Natural killer cell (primary cell): ENCODE results near the gene TMEM120B. TPM values are rescaled to one million over a fixed set of nuclear protein-coding genes. Genes with fewer than 3 reads are reported as not detected.

Source experiments
- ATAC-seq, 3 donors: fragments of 150-1000 bp in 2 of 3; fragments of 200-7000 bp in 1 of 3; cut with Tn5 transposase; 1 replicate in 1 of 3; 2 replicates in 2 of 3; pipeline ENCODE4 v1.10.0; 2021; ENCODE audit warnings: mild to moderate bottlenecking in 2 of 3, moderate library complexity in 2 of 3
- DNase-seq, 2 donors: peaks; one replicate each; pipeline versions ENCODE4 v3.0.0 to v3.0.0-alpha.2; 2013 to 2021; ENCODE audit warnings: mixed read lengths in 1 of 2
- H3K27ac ChIP-seq: one replicate; pipeline ENCODE4 v1.5.1; 2013; ENCODE audit warnings: mild to moderate bottlenecking, low read length
- H3K27me3 ChIP-seq: one replicate; pipeline ENCODE4 v1.6.1; 2013; ENCODE audit warnings: low read length; ENCODE audit not compliant: control insufficient read depth, insufficient read depth
- H3K36me3 ChIP-seq: one replicate; pipeline ENCODE4 v1.6.1; 2013; ENCODE audit warnings: low read length; ENCODE audit not compliant: control insufficient read depth, insufficient read depth
- H3K4me1 ChIP-seq: one replicate; pipeline ENCODE4 v1.6.1; 2013; ENCODE audit warnings: low read length; ENCODE audit not compliant: control insufficient read depth, insufficient read depth
- H3K4me3 ChIP-seq: one replicate; pipeline ENCODE4 v1.5.1; 2013; ENCODE audit warnings: low read length
- H3K9me3 ChIP-seq: one replicate; pipeline ENCODE4 v1.6.1; 2013; ENCODE audit warnings: low read length; ENCODE audit not compliant: control insufficient read depth, insufficient read depth
- H3K27ac Mint-ChIP-seq, 2 donors: one replicate each; pipeline ENCODE4 v1.8.0; 2022; ENCODE audit warnings: mild to moderate bottlenecking in 2 of 2, mixed read lengths in 2 of 2, moderate library complexity in 1 of 2
- H3K27me3 Mint-ChIP-seq, 2 donors: one replicate each; pipeline ENCODE4 v1.8.0; 2022; ENCODE audit warnings: low read depth in 2 of 2, mixed read lengths in 2 of 2
- H3K36me3 Mint-ChIP-seq: one replicate; pipeline ENCODE4 v1.8.0; 2022; ENCODE audit warnings: mixed read lengths
- H3K4me1 Mint-ChIP-seq, 2 donors: one replicate each; pipeline ENCODE4 v1.8.0; 2022; ENCODE audit warnings: mixed read lengths in 2 of 2
- H3K4me3 Mint-ChIP-seq: one replicate; pipeline ENCODE4 v1.8.0; 2022; ENCODE audit warnings: mild to moderate bottlenecking, moderate library complexity, mixed read lengths
- H3K9me3 Mint-ChIP-seq, 2 donors: one replicate each; pipeline ENCODE4 v1.8.0; 2022; ENCODE audit warnings: mixed read lengths in 2 of 2
- CTCF ChIP-seq: fragments of 200-600 bp; IDR thresholded peaks from one replicate; pipeline ENCODE4 v1.8.0; 2022; ENCODE audit warnings: antibody characterized with exemption
- WGBS: methylation state at CpG from one replicate; pipeline ENCODE4 v1.1.7; 2013; ENCODE audit warnings: missing lambda C conversion rate; ENCODE audit not compliant: insufficient coverage; 5-methylcytosine and 5-hydroxymethylcytosine counted together
- intact Hi-C: fragments of 100-400 bp; cut with micrococcal nuclease; formaldehyde crosslinking; loops from one replicate; pipeline ENCODE4 v1.14.2; 2022
- total RNA-seq, 4 donors: library from RNA; stranded (reverse); fragments of 120-200 nt in 1 of 4; gene quantifications; one replicate each; pipeline versions ENCODE4 v1.2.3 to v1.2.4, GENCODE V29; 2013 to 2022

TMEM120B gene
- total RNA-seq, 3 donors from 2014 or later (not counting 1 experiment from before 2014, with no cell fraction given): 6.3 to 8.4 (median 7.9) TPM

- Mint-ChIP-seq H3K27me3 (no peaks in the 10 kb centered on the region), H3K36me3 (peaks cover 3% of the 10 kb centered on the region), H3K27ac (peak overlapping the region; percentile 58 to 77), H3K9me3 (no peaks in the 10 kb centered on the region), H3K4me3 (no peak overlapping the region), H3K4me1 (peaks cover 8 to 28% of the 10 kb centered on the region in 2 donors)
- Histone ChIP-seq H3K9me3 (no peaks in the 10 kb centered on the region), H3K4me3 (no peak overlapping the region), H3K36me3 (peaks cover 71% of the 10 kb centered on the region), H3K27ac (no peak overlapping the region), H3K27me3 (no peaks in the 10 kb centered on the region), H3K4me1 (no peaks in the 10 kb centered on the region)
- intact Hi-C loops: no loop called here
- TF ChIP-seq CTCF: no peak
- no peak for ATAC-seq
- no peak for DNase-seq
- 92% methylated on average over 18 of the region's 18 CpGs for WGBS
Observed at GRCh38 chr12:121826318-121827150, 114.0 kb downstream of the TMEM120B start.

GRCh38 chr12:121827351-121828099 lies 115.0 kb downstream of the TMEM120B start:
- 97% methylated on average over 48 of the region's 48 CpGs for WGBS
- H3K27ac Mint-ChIP-seq: peak overlapping the region in 1 of 2 donors; percentile 77

GRCh38 chr12:121828306-121828705 lies 115.8 kb downstream of the TMEM120B start:
- H3K4me1 Mint-ChIP-seq: peaks cover 13 to 28% of the 10 kb centered on the region in 2 donors
- peaks cover 8% of the 10 kb centered on the region for H3K36me3 Mint-ChIP-seq
- H3K27ac Mint-ChIP-seq: peak overlapping the region; percentile 53 to 60
- peaks cover 61% of the 10 kb centered on the region for H3K36me3 ChIP-seq
- H3K4me3 ChIP-seq: no peak overlapping the region
- no peaks in the 10 kb centered on the region for H3K4me1 ChIP-seq
- intact Hi-C loops: no loop called here
- H3K9me3 ChIP-seq: no peaks in the 10 kb centered on the region
- 96% methylated on average over 8 of the region's 8 CpGs for WGBS
- no peak for TF ChIP-seq CTCF
- no peak overlapping the region for H3K4me3 Mint-ChIP-seq
- no peak for DNase-seq
- H3K9me3 Mint-ChIP-seq: no peaks in the 10 kb centered on the region
- no peaks in the 10 kb centered on the region for H3K27me3 ChIP-seq
- H3K27me3 Mint-ChIP-seq: no peaks in the 10 kb centered on the region
- H3K27ac ChIP-seq: no peak overlapping the region
- no peak for ATAC-seq

More at GRCh38 chr12:121827351-121828099, 115.0 kb downstream of the TMEM120B start:
- H3K4me1 ChIP-seq: no peaks in the 10 kb centered on the region
- Mint-ChIP-seq H3K4me1 (peaks cover 13 to 28% of the 10 kb centered on the region in 2 donors), H3K4me3 (no peak overlapping the region), H3K36me3 (peaks cover 8% of the 10 kb centered on the region), H3K9me3 (no peaks in the 10 kb centered on the region), H3K27me3 (no peaks in the 10 kb centered on the region)
- intact Hi-C loops: no loop called here
- H3K27ac ChIP-seq: no peak overlapping the region
- H3K4me3 ChIP-seq: no peak overlapping the region
- DNase-seq: no peak
- no peak for ATAC-seq
- no peaks in the 10 kb centered on the region for H3K27me3 ChIP-seq
- no peak for TF ChIP-seq CTCF
- H3K36me3 ChIP-seq: peaks cover 64% of the 10 kb centered on the region
- H3K9me3 ChIP-seq: no peaks in the 10 kb centered on the region
